ENCODE data around the gene TRAFD1.
A peak's percentile ranks its signal among the peaks of the same experiment; 100 is the strongest.

TRAFD1 gene

GRCh38 chr12:112117685-112118084 lies 7.7 kb upstream of the TRAFD1 start:
- TF ChIP-seq SUZ12 (IDR thresholded peaks at IDR 0.05; ENCODE audit: extremely low read depth, insufficient read depth, insufficient read length) = no peak
- H3K27me3 ChIP-seq (ENCODE audit: insufficient read depth, insufficient read length) = no peaks in the 10 kb centered on the region
- no peak for DNase-seq (ENCODE audit: low read depth, low spot score)

GRCh38 chr12:112121780-112122565 lies 3.4 kb upstream of the TRAFD1 start:
- Histone ChIP-seq H3K4me3 (ENCODE audit: insufficient read length, low read depth) (no peak overlapping the region), H3K9ac (ENCODE audit: insufficient read length, low read depth) (no peak overlapping the region), H3K27me3 (ENCODE audit: insufficient read depth, insufficient read length) (peaks cover 3% of the 10 kb centered on the region), H3K9me3 (ENCODE audit: insufficient read depth, low read length) (no peaks in the 10 kb centered on the region), H3K4me1 (ENCODE audit: insufficient read depth, insufficient read length) (peaks cover 3% of the 10 kb centered on the region), H3K36me3 (ENCODE audit: insufficient read depth, insufficient read length, low read length) (no peaks in the 10 kb centered on the region)
- TF ChIP-seq SUZ12 (IDR thresholded peaks at IDR 0.05; ENCODE audit: extremely low read depth, insufficient read depth, insufficient read length) = no peak
- TF ChIP-seq ZNF274 (IDR thresholded peaks at IDR 0.05; ENCODE audit: low read depth, low read length) = no peak
- no peak for TF ChIP-seq YY1 (IDR thresholded peaks at IDR 0.05; ENCODE audit: insufficient read depth, insufficient read length)
- no peak for DNase-seq (ENCODE audit: low read depth, low spot score)

More at GRCh38 chr12:112117685-112118084, 7.7 kb upstream of the TRAFD1 start:
- H3K9ac ChIP-seq (ENCODE audit: insufficient read length, low read depth) = no peak overlapping the region
- no peaks in the 10 kb centered on the region for H3K9me3 ChIP-seq (ENCODE audit: insufficient read depth, low read length)
- H3K4me1 ChIP-seq (ENCODE audit: insufficient read depth, insufficient read length) = peaks cover 3% of the 10 kb centered on the region
- no peaks in the 10 kb centered on the region for H3K36me3 ChIP-seq (ENCODE audit: insufficient read depth, insufficient read length, low read length)
- H3K4me3 ChIP-seq (ENCODE audit: insufficient read length, low read depth) = no peak overlapping the region

GRCh38 chr12:112122823-112123690 lies 2.3 kb upstream of the TRAFD1 start:
- no peak overlapping the region for H3K4me3 ChIP-seq (ENCODE audit: insufficient read length, low read depth)
- no peaks in the 10 kb centered on the region for H3K9me3 ChIP-seq (ENCODE audit: insufficient read depth, low read length)
- peaks cover 3% of the 10 kb centered on the region for H3K4me1 ChIP-seq (ENCODE audit: insufficient read depth, insufficient read length)
- no peak for DNase-seq (ENCODE audit: low read depth, low spot score)
- H3K9ac ChIP-seq (ENCODE audit: insufficient read length, low read depth) = no peak overlapping the region
- TF ChIP-seq YY1 (IDR thresholded peaks at IDR 0.05; ENCODE audit: insufficient read depth, insufficient read length) (no peak), SUZ12 (IDR thresholded peaks at IDR 0.05; ENCODE audit: extremely low read depth, insufficient read depth, insufficient read length) (no peak), ZNF274 (IDR thresholded peaks at IDR 0.05; ENCODE audit: low read depth, low read length) (no peak)
- H3K27me3 ChIP-seq (ENCODE audit: insufficient read depth, insufficient read length) = peaks cover 3% of the 10 kb centered on the region
- no peaks in the 10 kb centered on the region for H3K36me3 ChIP-seq (ENCODE audit: insufficient read depth, insufficient read length, low read length)

GRCh38 chr12:112124918-112125249 lies 476 bp upstream of the TRAFD1 start:
- Histone ChIP-seq H3K36me3 (ENCODE audit: insufficient read depth, insufficient read length, low read length) (no peaks in the 10 kb centered on the region), H3K9ac (ENCODE audit: insufficient read length, low read depth) (no peak overlapping the region), H3K9me3 (ENCODE audit: insufficient read depth, low read length) (no peaks in the 10 kb centered on the region), H3K4me1 (ENCODE audit: insufficient read depth, insufficient read length) (peaks cover 3% of the 10 kb centered on the region), H3K4me3 (ENCODE audit: insufficient read length, low read depth) (no peak overlapping the region), H3K27me3 (ENCODE audit: insufficient read depth, insufficient read length) (peaks cover 3% of the 10 kb centered on the region)
- DNase-seq (ENCODE audit: low read depth, low spot score) = no peak
- no peak for TF ChIP-seq YY1 (IDR thresholded peaks at IDR 0.05; ENCODE audit: insufficient read depth, insufficient read length)
- TF ChIP-seq ZNF274 (IDR thresholded peaks at IDR 0.05; ENCODE audit: low read depth, low read length) = no peak
- TF ChIP-seq SUZ12 (IDR thresholded peaks at IDR 0.05; ENCODE audit: extremely low read depth, insufficient read depth, insufficient read length) = no peak

GRCh38 chr12:112126000-112126438 lies 659 bp downstream of the TRAFD1 start:
- Histone ChIP-seq H3K9ac (ENCODE audit: insufficient read length, low read depth) (peak overlapping the region; percentile 94), H3K9me3 (ENCODE audit: insufficient read depth, low read length) (no peaks in the 10 kb centered on the region), H3K4me3 (ENCODE audit: insufficient read length, low read depth) (peak overlapping the region; percentile 63), H3K27me3 (ENCODE audit: insufficient read depth, insufficient read length) (peaks cover 3% of the 10 kb centered on the region), H3K4me1 (ENCODE audit: insufficient read depth, insufficient read length) (peaks cover 3% of the 10 kb centered on the region), H3K36me3 (ENCODE audit: insufficient read depth, insufficient read length, low read length) (no peaks in the 10 kb centered on the region)
- DNase-seq (ENCODE audit: low read depth, low spot score) = no peak
- TF ChIP-seq YY1 (IDR thresholded peaks at IDR 0.05; ENCODE audit: insufficient read depth, insufficient read length) = no peak
- no peak for TF ChIP-seq ZNF274 (IDR thresholded peaks at IDR 0.05; ENCODE audit: low read depth, low read length)
- TF ChIP-seq SUZ12 (IDR thresholded peaks at IDR 0.05; ENCODE audit: extremely low read depth, insufficient read depth, insufficient read length) = no peak

- no peak for TF ChIP-seq ZNF274 (IDR thresholded peaks at IDR 0.05; ENCODE audit: low read depth, low read length)
- TF ChIP-seq YY1 (IDR thresholded peaks at IDR 0.05; ENCODE audit: insufficient read depth, insufficient read length) = no peak
- TF ChIP-seq SUZ12 (IDR thresholded peaks at IDR 0.05; ENCODE audit: extremely low read depth, insufficient read depth, insufficient read length) = no peak
- Histone ChIP-seq H3K36me3 (ENCODE audit: insufficient read depth, insufficient read length, low read length) (peaks cover 5% of the 10 kb centered on the region), H3K4me1 (ENCODE audit: insufficient read depth, insufficient read length) (peaks cover under 1% of the 10 kb centered on the region), H3K9me3 (ENCODE audit: insufficient read depth, low read length) (no peaks in the 10 kb centered on the region), H3K9ac (ENCODE audit: insufficient read length, low read depth) (no peak overlapping the region), H3K4me3 (ENCODE audit: insufficient read length, low read depth) (no peak overlapping the region), H3K27me3 (ENCODE audit: insufficient read depth, insufficient read length) (peaks cover 3% of the 10 kb centered on the region)
- no peak for DNase-seq (ENCODE audit: low read depth, low spot score)
Measured at GRCh38 chr12:112126911-112127310, 1.6 kb downstream of the TRAFD1 start.

GRCh38 chr12:112130441-112130998 lies 5.2 kb downstream of the TRAFD1 start:
- H3K4me1 ChIP-seq (ENCODE audit: insufficient read depth, insufficient read length) = no peaks in the 10 kb centered on the region
- no peak overlapping the region for H3K9ac ChIP-seq (ENCODE audit: insufficient read length, low read depth)
- H3K36me3 ChIP-seq (ENCODE audit: insufficient read depth, insufficient read length, low read length) = peaks cover 23% of the 10 kb centered on the region
- H3K4me3 ChIP-seq (ENCODE audit: insufficient read length, low read depth) = no peak overlapping the region
- H3K9me3 ChIP-seq (ENCODE audit: insufficient read depth, low read length) = no peaks in the 10 kb centered on the region
- TF ChIP-seq ZNF274 (IDR thresholded peaks at IDR 0.05; ENCODE audit: low read depth, low read length) = no peak
- no peak for TF ChIP-seq SUZ12 (IDR thresholded peaks at IDR 0.05; ENCODE audit: extremely low read depth, insufficient read depth, insufficient read length)
- TF ChIP-seq YY1 (IDR thresholded peaks at IDR 0.05; ENCODE audit: insufficient read depth, insufficient read length) = no peak
- no peak for DNase-seq (ENCODE audit: low read depth, low spot score)
- peaks cover 3% of the 10 kb centered on the region for H3K27me3 ChIP-seq (ENCODE audit: insufficient read depth, insufficient read length)

Data from NT2/D1 (cell line).